A549 (cell line): Measurements from ENCODE around the gene PAPPA. TPM values are rescaled to one million over a fixed set of nuclear protein-coding genes. Genes with fewer than 3 reads are reported as not detected.

Source experiments
- ATAC-seq, 2 experiments: fragments of 200-7000 bp in 1 of 2; fragments of >200 bp in 1 of 2; cut with Nextera tagmentation in 1 of 2; cut with Tn5 transposase in 1 of 2; 3 replicates each; pipeline versions ENCODE4 v1.8.0 to v1.9.1; 2018 to 2020; ENCODE audit warnings: mild to moderate bottlenecking in 1 of 2, moderate library complexity in 1 of 2
- CTCF ChIA-PET: fragments of 300-600 bp; sonication (Branson Sonifier 250); formaldehyde crosslinking; extraction: SDS; loops from one replicate; lab custom pipeline; 2021; ENCODE audit warnings: antibody characterized with exemption, inconsistent platforms; lab: Yijun Ruan, JAX
- POLR2A ChIA-PET: fragments of 350-600 bp; formaldehyde crosslinking; extraction: SDS; loops from one replicate; lab custom pipeline; 2021; ENCODE audit warnings: antibody characterized with exemption, inconsistent platforms; lab: Yijun Ruan, JAX
- DNase-seq, 2 experiments: peaks; one replicate each; pipeline versions ENCODE4 v3.0.0 to v3.0.0-alpha.2; 2011 to 2016; ENCODE audit warnings: low read depth in 1 of 2, low spot score in 1 of 2
- FAIRE-seq: peaks from 2 replicates; lab custom pipeline; 2011; peaks lifted over from hg19 to GRCh38; lab: Jason Lieb, UNC
- H3K27ac ChIP-seq, 2 experiments: fragments of >200 bp; sonication (Bioruptor Twin); formaldehyde crosslinking; 3 replicates each; pipeline ENCODE4 v1.5.1; 2016 to 2017
- H3K4me1 ChIP-seq: fragments of >200 bp; sonication (Bioruptor Twin); formaldehyde crosslinking; 3 replicates; pipeline ENCODE4 v1.6.1; 2016
- H3K4me2 ChIP-seq: fragments of >200 bp; sonication (Bioruptor Twin); formaldehyde crosslinking; 3 replicates; pipeline ENCODE4 v1.6.1; 2016
- H3K4me3 ChIP-seq: fragments of >200 bp; sonication (Bioruptor Twin); formaldehyde crosslinking; 3 replicates; pipeline ENCODE4 v1.5.1; 2016
- H3K9me3 ChIP-seq: fragments of >200 bp; sonication (Bioruptor Twin); formaldehyde crosslinking; 3 replicates; pipeline ENCODE4 v1.6.1; 2016
- CBX8 ChIP-seq: fragments of 200-600 bp; sonication (generic); IDR thresholded peaks from 2 replicates; pipeline ENCODE4 v1.6.1; 2016
- EHMT2 ChIP-seq: fragments of 200-600 bp; sonication (generic); IDR thresholded peaks from 2 replicates; pipeline ENCODE4 v1.6.1; 2016; ENCODE audit warnings: antibody characterized with exemption, low read depth, mild to moderate bottlenecking, moderate library complexity
- ESRRA ChIP-seq: fragments of 150-350 bp; IDR thresholded peaks from 2 replicates; pipeline ENCODE4 v1.6.1; 2014; ENCODE audit warnings: mild to moderate bottlenecking, low read length, borderline replicate concordance
- HOXA7 ChIP-seq: fragments of 250-450 bp; sonication (Bioruptor Pico); IDR thresholded peaks from 2 replicates; pipeline ENCODE4 v1.5.0; 2020; ENCODE audit warnings: mild to moderate bottlenecking, moderate library complexity
- HOXB13 ChIP-seq: fragments of 250-450 bp; sonication (Bioruptor Pico); IDR thresholded peaks from 2 replicates; pipeline ENCODE4 v1.5.0; 2020; ENCODE audit warnings: low read depth, mild to moderate bottlenecking, moderate library complexity
- JUN ChIP-seq, 2 experiments: fragments of >200 bp; sonication (Bioruptor Twin); formaldehyde crosslinking; IDR thresholded peaks; 2 replicates in 1 of 2; 3 replicates in 1 of 2; pipeline ENCODE4 v1.6.1; 2016 to 2017
- KDM1A ChIP-seq: fragments of 200-600 bp; sonication (generic); IDR thresholded peaks from 2 replicates; pipeline ENCODE4 v1.6.1; 2016; ENCODE audit warnings: low read depth, mild to moderate bottlenecking
- MAFK ChIP-seq: fragments of 450-650 bp; IDR thresholded peaks from 2 replicates; pipeline ENCODE4 v1.6.1; 2014; ENCODE audit not compliant: partially characterized antibody
- MAZ ChIP-seq: fragments of 150-350 bp; IDR thresholded peaks from 2 replicates; pipeline ENCODE4 v1.6.1; 2014; ENCODE audit warnings: antibody characterized with exemption, low read depth, low read length, borderline replicate concordance
- NFE2L2 ChIP-seq: fragments of 150-350 bp; conservative IDR thresholded peaks from 2 replicates; pipeline ENCODE4 v1.6.1; 2014; ENCODE audit warnings: low read length
- NR3C1 ChIP-seq: fragments of >200 bp; sonication (Bioruptor Twin); formaldehyde crosslinking; IDR thresholded peaks from 3 replicates; pipeline ENCODE4 v1.6.1; 2017
- PHF8 ChIP-seq: fragments of 200-600 bp; sonication (generic); IDR thresholded peaks from 2 replicates; pipeline ENCODE4 v1.6.1; 2016; ENCODE audit warnings: low read depth, mild to moderate bottlenecking, antibody characterized with exemption, moderate library complexity, borderline replicate concordance
- RARB ChIP-seq: fragments of 250-450 bp; sonication (Bioruptor Pico); IDR thresholded peaks from 2 replicates; pipeline ENCODE4 v1.8.0; 2021; ENCODE audit warnings: mild to moderate bottlenecking, moderate library complexity
- RCOR1 ChIP-seq: fragments of 150-350 bp; IDR thresholded peaks from 2 replicates; pipeline ENCODE4 v1.6.1; 2014; ENCODE audit warnings: antibody characterized with exemption, low read length, low read depth
- RNF2 ChIP-seq: fragments of 200-600 bp; sonication (generic); IDR thresholded peaks from 2 replicates; pipeline ENCODE4 v1.6.1; 2016; ENCODE audit warnings: low read depth, mild to moderate bottlenecking, antibody characterized with exemption, moderate library complexity, borderline replicate concordance
- SMC3 ChIP-seq: fragments of >200 bp; sonication (Bioruptor Twin); formaldehyde crosslinking; IDR thresholded peaks from 3 replicates; pipeline ENCODE4 v1.6.1; 2018; ENCODE audit warnings: inconsistent platforms
- TFCP2L1 ChIP-seq: fragments of 250-450 bp; sonication (Bioruptor Pico); IDR thresholded peaks from 2 replicates; pipeline ENCODE4 v1.5.0; 2021; ENCODE audit warnings: mild to moderate bottlenecking
- ZFP36 ChIP-seq: fragments of 450-650 bp; IDR thresholded peaks from 2 replicates; pipeline ENCODE4 v1.6.1; 2014; ENCODE audit warnings: borderline replicate concordance; ENCODE audit not compliant: partially characterized antibody
- WGBS: methylation state at CpG from one replicate; pipeline ENCODE4 v1.1.6; 2017; ENCODE audit errors: missing lambda C conversion rate; 5-methylcytosine and 5-hydroxymethylcytosine counted together
- polyA plus RNA-seq, 4 experiments: library from polyadenylated mRNA; depleted of rRNA in 3 of 4; stranded (reverse); fragments of >200 nt; fragmentation: RNase III in 1 of 4; extraction: RNeasy Plus Mini Kit Qiagen cat#74134 plus additional on column Dnase treatment in 1 of 4; gene quantifications; 2 replicates in 3 of 4; 3 replicates in 1 of 4; pipeline ENCODE4 v1.2.3, GENCODE V29; 2011 to 2017
- TF ChIP-seq, protein P1 (sequence below): fragments of 450-650 bp; IDR thresholded peaks from 2 replicates; pipeline ENCODE4 v1.6.1; 2014; ENCODE audit warnings: antibody characterized with exemption
- TF ChIP-seq, protein P2 (sequence below): fragments of 250-450 bp; sonication (Bioruptor Pico); IDR thresholded peaks from 2 replicates; pipeline ENCODE4 v1.5.0; 2021; ENCODE audit warnings: mild to moderate bottlenecking, moderate library complexity, borderline replicate concordance
- TF ChIP-seq, protein P3 (sequence below): IDR thresholded peaks from 2 replicates; pipeline ENCODE4 v1.6.1; 2012

PAPPA gene
- polyA plus RNA-seq, 2 of the 4 experiments (the other 2 are of a cell fraction), result 40.0 to 127 TPM

DNA sequence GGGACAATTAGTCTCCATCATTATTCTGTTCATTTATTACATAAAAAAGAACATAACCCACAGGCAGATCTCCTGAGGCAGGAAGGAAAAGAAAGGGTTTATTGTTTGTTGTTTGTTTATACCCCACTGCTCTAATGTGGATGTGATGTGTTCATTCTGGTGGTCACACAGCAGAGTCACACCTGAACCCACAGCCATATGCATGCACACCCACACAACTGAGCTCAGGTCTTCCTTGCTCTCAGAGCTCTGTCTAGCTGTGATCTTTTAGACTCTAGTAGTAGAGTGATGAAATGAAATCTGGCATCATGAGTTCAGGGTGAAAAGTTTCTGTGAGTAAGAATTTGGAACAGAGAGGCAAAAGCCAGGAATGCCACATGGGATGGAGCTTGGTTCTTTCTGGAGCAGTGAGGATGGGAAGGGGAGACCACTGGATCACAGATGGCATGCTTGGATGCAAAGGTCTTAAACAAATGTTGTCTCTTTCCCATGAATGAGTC lies 227.0 kb downstream of the PAPPA start:
- no peak for ATAC-seq
- no peak for DNase-seq
- H3K4me1 ChIP-seq, result peaks cover 77% of the 10 kb centered on the region
- CTCF ChIA-PET, result interaction anchor here (1.0 kb wide), 1 partner anchor 266 kb away, joined by 3 read pairs; no protein-coding TSS in a partner anchor
- no peak overlapping the region for H3K4me3 ChIP-seq
- FAIRE-seq, result no peak
- no peaks in the 10 kb centered on the region for H3K9me3 ChIP-seq
- POLR2A ChIA-PET, result no interaction called here
- no peak overlapping the region for H3K4me2 ChIP-seq
- peak overlapping the region in 1 of 2 experiments; percentile 9; a peak in 1 of 6 replicates for H3K27ac ChIP-seq
- TF ChIP-seq RNF2, result no peak
- TF ChIP-seq HOXA7 (CRISPR knock-in tag), result no peak
- TF ChIP-seq, protein P1, sequence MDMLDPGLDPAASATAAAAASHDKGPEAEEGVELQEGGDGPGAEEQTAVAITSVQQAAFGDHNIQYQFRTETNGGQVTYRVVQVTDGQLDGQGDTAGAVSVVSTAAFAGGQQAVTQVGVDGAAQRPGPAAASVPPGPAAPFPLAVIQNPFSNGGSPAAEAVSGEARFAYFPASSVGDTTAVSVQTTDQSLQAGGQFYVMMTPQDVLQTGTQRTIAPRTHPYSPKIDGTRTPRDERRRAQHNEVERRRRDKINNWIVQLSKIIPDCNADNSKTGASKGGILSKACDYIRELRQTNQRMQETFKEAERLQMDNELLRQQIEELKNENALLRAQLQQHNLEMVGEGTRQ, result no peak
- no peak for TF ChIP-seq EHMT2
- no peak for TF ChIP-seq NFE2L2
- TF ChIP-seq KDM1A, result no peak
- TF ChIP-seq ESRRA, result no peak
- TF ChIP-seq TFCP2L1 (CRISPR knock-in tag), result no peak
- TF ChIP-seq MAZ, result no peak
- no peak for TF ChIP-seq MAFK

DNA sequence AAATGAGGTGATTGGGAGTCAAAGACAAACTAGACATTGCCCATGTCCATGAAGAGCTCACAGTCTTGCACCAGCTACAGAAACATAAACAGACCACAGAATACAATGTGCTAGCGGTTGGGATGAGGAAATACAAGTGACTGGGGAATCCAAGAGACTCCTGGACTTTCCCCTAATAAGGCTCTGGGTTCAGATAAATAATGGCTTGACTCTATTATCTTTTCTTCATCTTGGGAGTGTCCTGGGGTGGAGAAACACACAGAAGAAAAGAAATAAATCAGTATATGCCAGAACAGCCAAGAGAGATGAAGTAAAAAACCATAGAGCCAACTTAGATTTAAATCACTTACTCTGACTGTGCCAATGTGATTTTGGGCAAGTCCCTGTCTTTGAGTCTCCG lies 227.8 kb downstream of the PAPPA start:
- FAIRE-seq, result no peak

DNA sequence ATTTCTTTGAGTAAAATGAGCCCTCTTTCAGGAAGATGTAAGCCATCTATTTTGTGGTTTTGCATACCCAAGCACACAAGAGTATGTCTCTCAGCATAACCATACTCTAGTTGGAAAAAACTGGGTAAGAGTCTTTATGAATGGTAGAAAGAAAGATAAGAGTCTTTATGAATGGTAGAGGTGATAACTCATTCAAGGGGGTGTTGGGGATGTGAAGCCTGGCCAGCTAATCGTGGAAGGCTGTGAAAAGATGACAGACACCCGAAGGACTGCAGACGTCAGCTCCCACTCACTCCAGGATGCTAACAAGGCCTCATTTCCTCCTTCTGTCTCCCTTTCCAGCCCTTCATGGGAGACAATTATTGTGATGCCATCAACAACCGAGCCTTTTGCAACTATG lies 228.5 kb downstream of the PAPPA start:
- POLR2A ChIA-PET, result no interaction called here
- Histone ChIP-seq H3K9me3 (no peaks in the 10 kb centered on the region), H3K4me3 (no peak overlapping the region), H3K4me1 (peaks cover 74% of the 10 kb centered on the region), H3K27ac (peak overlapping the region in 1 of 2 experiments; percentile 51; a peak in 2 of 6 replicates), H3K4me2 (no peak overlapping the region)
- no peak for TF ChIP-seq RNF2
- no peak for TF ChIP-seq RCOR1
- CTCF ChIA-PET, result interaction anchor here (1.9 kb wide), 1 partner anchor 9 kb away, joined by 5 read pairs; no protein-coding TSS in a partner anchor
- no peak for FAIRE-seq
- ATAC-seq, result no peak
- WGBS, result 89% methylated on average over 4 of the region's 4 CpGs
- DNase-seq, result no peak

More for the DNA sequence above, 227.8 kb downstream of the PAPPA start:
- POLR2A ChIA-PET, result no interaction called here
- no peak for DNase-seq
- 81% methylated on average over 2 of the region's 2 CpGs for whole genome bisulfite sequencing
- peak overlapping the region in 1 of 2 experiments; percentile 9; a peak in 2 of 6 replicates for H3K27ac ChIP-seq
- H3K4me2 ChIP-seq, result no peak overlapping the region
- H3K4me3 ChIP-seq, result no peak overlapping the region
- CTCF ChIA-PET, result interaction anchor here (1.9 kb wide), 1 partner anchor 10 kb away, joined by 5 read pairs; no protein-coding TSS in a partner anchor
- H3K9me3 ChIP-seq, result no peaks in the 10 kb centered on the region
- ATAC-seq, result no peak
- TF ChIP-seq, protein P1, result no peak
- 0 out of 5 replicates have a peak, but pooled peaks of 1 of the 2 experiments have one; percentile 23 for TF ChIP-seq JUN (IDR thresholded peaks at IDR 0.05)
- peaks cover 76% of the 10 kb centered on the region for H3K4me1 ChIP-seq

DNA sequence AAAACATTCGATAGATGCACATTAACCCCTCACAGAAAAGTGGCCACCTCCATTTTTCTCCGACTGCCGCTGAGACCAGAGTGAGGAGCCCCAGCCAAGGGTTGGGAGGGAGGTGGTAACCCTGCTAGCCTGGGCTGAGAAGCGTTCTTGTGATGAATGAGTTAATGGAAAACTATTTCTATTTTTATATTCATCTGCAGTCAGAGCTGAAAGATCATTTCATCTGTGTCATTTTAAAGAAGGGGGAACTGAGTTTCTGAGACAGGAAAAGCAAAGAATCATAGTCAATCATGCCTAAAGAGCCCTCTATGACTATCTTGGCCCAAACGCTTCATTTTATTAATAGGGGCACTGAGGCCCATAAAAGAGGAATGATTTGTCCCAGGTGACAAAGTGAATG lies 229.5 kb downstream of the PAPPA start:
- no peaks in the 10 kb centered on the region for H3K9me3 ChIP-seq
- ATAC-seq, result no peak
- peaks cover 74% of the 10 kb centered on the region for H3K4me1 ChIP-seq
- peak overlapping the region in 1 of 2 experiments; percentile 51; a peak in 3 of 6 replicates for H3K27ac ChIP-seq
- H3K4me3 ChIP-seq, result no peak overlapping the region
- ChIA-PET CTCF (interaction anchor here (1.9 kb wide), 1 partner anchor 8 kb away, joined by 5 read pairs; no protein-coding TSS in a partner anchor), POLR2A (no interaction called here)
- DNase-seq, result no peak
- no peak for FAIRE-seq
- 76% methylated on average over 5 of the region's 5 CpGs for WGBS
- H3K4me2 ChIP-seq, result no peak overlapping the region
- no peak for TF ChIP-seq NR3C1
- TF ChIP-seq, protein P2, sequence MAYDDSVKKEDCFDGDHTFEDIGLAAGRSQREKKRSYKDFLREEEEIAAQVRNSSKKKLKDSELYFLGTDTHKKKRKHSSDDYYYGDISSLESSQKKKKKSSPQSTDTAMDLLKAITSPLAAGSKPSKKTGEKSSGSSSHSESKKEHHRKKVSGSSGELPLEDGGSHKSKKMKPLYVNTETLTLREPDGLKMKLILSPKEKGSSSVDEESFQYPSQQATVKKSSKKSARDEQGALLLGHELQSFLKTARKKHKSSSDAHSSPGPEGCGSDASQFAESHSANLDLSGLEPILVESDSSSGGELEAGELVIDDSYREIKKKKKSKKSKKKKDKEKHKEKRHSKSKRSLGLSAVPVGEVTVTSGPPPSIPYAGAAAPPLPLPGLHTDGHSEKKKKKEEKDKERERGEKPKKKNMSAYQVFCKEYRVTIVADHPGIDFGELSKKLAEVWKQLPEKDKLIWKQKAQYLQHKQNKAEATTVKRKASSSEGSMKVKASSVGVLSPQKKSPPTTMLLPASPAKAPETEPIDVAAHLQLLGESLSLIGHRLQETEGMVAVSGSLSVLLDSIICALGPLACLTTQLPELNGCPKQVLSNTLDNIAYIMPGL, result no peak
- TF ChIP-seq, protein P3, sequence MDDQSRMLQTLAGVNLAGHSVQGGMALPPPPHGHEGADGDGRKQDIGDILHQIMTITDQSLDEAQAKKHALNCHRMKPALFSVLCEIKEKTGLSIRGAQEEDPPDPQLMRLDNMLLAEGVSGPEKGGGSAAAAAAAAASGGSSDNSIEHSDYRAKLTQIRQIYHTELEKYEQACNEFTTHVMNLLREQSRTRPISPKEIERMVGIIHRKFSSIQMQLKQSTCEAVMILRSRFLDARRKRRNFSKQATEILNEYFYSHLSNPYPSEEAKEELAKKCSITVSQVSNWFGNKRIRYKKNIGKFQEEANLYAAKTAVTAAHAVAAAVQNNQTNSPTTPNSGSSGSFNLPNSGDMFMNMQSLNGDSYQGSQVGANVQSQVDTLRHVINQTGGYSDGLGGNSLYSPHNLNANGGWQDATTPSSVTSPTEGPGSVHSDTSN, result no peak
- TF ChIP-seq ZFP36, result no peak
- no peak for TF ChIP-seq CBX8
- no peak for TF ChIP-seq SMC3
- no peak for TF ChIP-seq HOXB13 (CRISPR knock-in tag)
- TF ChIP-seq RARB (CRISPR knock-in tag), result no peak
- no peak for TF ChIP-seq PHF8
